Measurements from ENCODE around the gene HTR1B. TPM values are rescaled to one million over a fixed set of nuclear protein-coding genes. Genes with fewer than 3 reads are reported as not detected.

The HTR1B gene
- total RNA-seq, 1 experiment from 2014 or later: not detected

GRCh38 chr6:77466055-77466450, 2.8 kb upstream of the HTR1B start:
- peaks cover 9% of the 10 kb centered on the region for H3K36me3 Mint-ChIP-seq (ENCODE audit: insufficient read depth, unreplicated experiment)
- H3K4me3 Mint-ChIP-seq (ENCODE audit: low read depth, unreplicated experiment): peak overlapping the region; percentile 69
- intact Hi-C loops (cut with micrococcal nuclease; ENCODE audit: unreplicated experiment): loop anchor here (5.0 to 10.0 kb wide), 3 partner anchors 66 to 1369 kb away; no protein-coding TSS in a partner anchor
- no TSS peak for BruUV-seq (replicated peaks)
- peak; percentile 65 for TF ChIP-seq CTCF (IDR thresholded peaks at IDR 0.05; ENCODE audit: unreplicated experiment)
- H3K4me1 Mint-ChIP-seq (ENCODE audit: low read depth, unreplicated experiment): peaks cover 28% of the 10 kb centered on the region
- H3K27me3 Mint-ChIP-seq (ENCODE audit: unreplicated experiment): peaks cover 53% of the 10 kb centered on the region
- DNase-seq: peak; percentile 69
- CTCF ChIA-PET: interaction anchor here (1.4 kb wide), 1 partner anchor 10 kb away, joined by 5 read pairs; no protein-coding TSS in a partner anchor
- H3K27ac Mint-ChIP-seq (ENCODE audit: unreplicated experiment): peak overlapping the region; percentile 22
- H3K9me3 Mint-ChIP-seq (ENCODE audit: low read depth, unreplicated experiment): no peaks in the 10 kb centered on the region

GRCh38 chr6:77464495-77464867, 1.2 kb upstream of the HTR1B start:
- H3K27me3 Mint-ChIP-seq (ENCODE audit: unreplicated experiment): peaks cover 53% of the 10 kb centered on the region
- H3K4me3 Mint-ChIP-seq (ENCODE audit: low read depth, unreplicated experiment): peak overlapping the region; percentile 69
- intact Hi-C loops (cut with micrococcal nuclease; ENCODE audit: unreplicated experiment): loop anchor here (10.0 kb wide), 2 partner anchors 160 to 1370 kb away; no protein-coding TSS in a partner anchor
- BruUV-seq (replicated peaks): no TSS peak
- no peak for TF ChIP-seq CTCF (IDR thresholded peaks at IDR 0.05; ENCODE audit: unreplicated experiment)
- no peaks in the 10 kb centered on the region for H3K9me3 Mint-ChIP-seq (ENCODE audit: low read depth, unreplicated experiment)
- peaks cover 9% of the 10 kb centered on the region for H3K36me3 Mint-ChIP-seq (ENCODE audit: insufficient read depth, unreplicated experiment)
- no peak overlapping the region for H3K27ac Mint-ChIP-seq (ENCODE audit: unreplicated experiment)
- DNase-seq: no peak
- H3K4me1 Mint-ChIP-seq (ENCODE audit: low read depth, unreplicated experiment): peaks cover 28% of the 10 kb centered on the region
- CTCF ChIA-PET: no interaction called here

- H3K27me3 Mint-ChIP-seq (ENCODE audit: unreplicated experiment): peaks cover 53% of the 10 kb centered on the region
- DNase-seq: no peak
- H3K9me3 Mint-ChIP-seq (ENCODE audit: low read depth, unreplicated experiment): no peaks in the 10 kb centered on the region
- CTCF ChIA-PET: interaction anchor here (1.2 kb wide), 1 partner anchor 156 kb away, joined by 3 read pairs; no protein-coding TSS in a partner anchor
- H3K4me1 Mint-ChIP-seq (ENCODE audit: low read depth, unreplicated experiment): peaks cover 28% of the 10 kb centered on the region
- BruUV-seq (replicated peaks): no TSS peak
- H3K4me3 Mint-ChIP-seq (ENCODE audit: low read depth, unreplicated experiment): peak overlapping the region; percentile 69
- TF ChIP-seq CTCF (IDR thresholded peaks at IDR 0.05; ENCODE audit: unreplicated experiment): no peak
- H3K27ac Mint-ChIP-seq (ENCODE audit: unreplicated experiment): no peak overlapping the region
- peaks cover 9% of the 10 kb centered on the region for H3K36me3 Mint-ChIP-seq (ENCODE audit: insufficient read depth, unreplicated experiment)
- intact Hi-C loops (cut with micrococcal nuclease; ENCODE audit: unreplicated experiment): loop anchor here (10.0 kb wide), 2 partner anchors 161 to 1371 kb away; no protein-coding TSS in a partner anchor
Measured at GRCh38 chr6:77463861-77464494, 687 bp upstream of the HTR1B start.

- intact Hi-C loops (cut with micrococcal nuclease; ENCODE audit: unreplicated experiment): loop anchor here (10.0 kb wide), 2 partner anchors 162 to 1372 kb away; no protein-coding TSS in a partner anchor
- no peak for DNase-seq
- TF ChIP-seq CTCF (IDR thresholded peaks at IDR 0.05; ENCODE audit: unreplicated experiment): no peak
- Mint-ChIP-seq H3K36me3 (ENCODE audit: insufficient read depth, unreplicated experiment) (peaks cover 9% of the 10 kb centered on the region), H3K27ac (ENCODE audit: unreplicated experiment) (no peak overlapping the region), H3K4me3 (ENCODE audit: low read depth, unreplicated experiment) (peak overlapping the region; percentile 69), H3K4me1 (ENCODE audit: low read depth, unreplicated experiment) (peaks cover 28% of the 10 kb centered on the region), H3K9me3 (ENCODE audit: low read depth, unreplicated experiment) (no peaks in the 10 kb centered on the region), H3K27me3 (ENCODE audit: unreplicated experiment) (peaks cover 53% of the 10 kb centered on the region)
- CTCF ChIA-PET: interaction anchor here (0.6 to 1.2 kb wide), 2 partner anchors 51 to 158 kb away, joined by 3 read pairs; no protein-coding TSS in a partner anchor
- no TSS peak for BruUV-seq (replicated peaks)
Measured at GRCh38 chr6:77462359-77463307, 658 bp downstream of the HTR1B start.
